NCI-H1436 (cell line): ENCODE results near the gene PIGA.
"Not testable (repeated sequence)": the region's sequence is repeated elsewhere in the genome, so short reads cannot be mapped to it uniquely, and the experiment has no call there.

Source experiments
- DNase-seq: peaks from one replicate; lab custom pipeline; 2025; lab: John Stamatoyannopoulos, UW

PIGA gene

DNA sequence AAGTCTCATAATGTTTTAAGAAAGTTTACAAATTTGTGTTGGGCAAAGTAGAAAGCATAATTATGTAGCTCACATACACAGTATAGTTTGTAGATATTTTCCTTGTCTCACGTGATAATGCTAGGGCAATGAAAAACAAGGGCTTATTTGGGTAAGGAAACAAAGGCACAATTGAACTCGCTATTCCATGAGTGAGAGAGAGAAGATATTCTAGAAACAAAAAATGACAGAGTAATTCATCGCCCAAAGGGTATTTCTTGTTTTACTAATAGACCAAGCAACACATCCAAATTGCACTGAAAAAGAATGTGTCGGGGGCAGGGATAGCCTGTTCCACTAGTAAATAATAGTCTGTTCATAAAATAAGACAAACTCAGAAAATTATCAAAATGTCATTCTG, 16.2 kb downstream of the PIGA start:
- no peak for DNase-seq

DNA sequence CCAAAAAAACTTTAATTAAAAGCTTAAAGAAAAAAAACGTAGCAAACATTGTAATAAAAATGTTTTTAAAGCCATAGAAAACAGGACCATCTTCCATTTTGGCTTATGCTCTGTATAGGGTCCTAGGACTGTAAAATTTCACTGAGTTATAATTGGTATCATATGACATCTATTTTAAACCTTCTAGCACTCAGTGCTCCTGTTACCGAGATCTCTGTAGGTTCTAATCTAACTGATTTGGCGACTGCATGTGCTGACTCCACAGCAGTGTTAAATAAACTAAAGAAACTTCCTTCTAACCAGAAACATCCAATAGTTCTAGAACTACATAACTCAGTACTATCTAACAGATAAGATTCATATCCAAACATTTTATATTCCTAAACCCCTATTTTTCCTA, 19.8 kb downstream of the PIGA start, which contains the start of gene ASB11:
Gene ASB11, minus strand, starts transcription at position 132 of the 400 bp plus-strand sequence. Its CDS starts 35 bp downstream, at position 97.
- no peak for DNase-seq

DNA sequence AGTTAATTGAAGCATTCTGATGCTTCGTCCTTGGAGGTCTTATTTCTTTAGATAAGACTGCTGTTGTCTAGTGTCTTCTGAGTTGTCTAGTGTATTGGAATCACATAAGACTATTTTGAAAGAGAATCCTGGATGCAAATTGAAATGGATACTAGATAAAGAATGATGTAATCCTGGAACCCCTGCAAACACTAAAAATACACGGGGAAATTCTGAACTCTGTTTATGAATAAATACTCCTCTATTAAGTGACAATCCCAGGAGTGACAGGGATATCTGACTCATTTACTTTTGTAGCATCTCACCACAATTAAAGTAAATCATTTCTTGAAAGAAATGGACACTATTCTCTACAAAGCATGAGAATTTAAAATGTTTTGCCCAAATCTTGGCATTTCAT, 20.9 kb downstream of the PIGA start:
- no peak for DNase-seq

GRCh38 chrX:15311119-15311518, 24.2 kb downstream of the PIGA start:
- DNase-seq = no peak

GRCh38 chrX:15310117-15310516, 25.2 kb downstream of the PIGA start:
- DNase-seq = peak; percentile 42

DNA sequence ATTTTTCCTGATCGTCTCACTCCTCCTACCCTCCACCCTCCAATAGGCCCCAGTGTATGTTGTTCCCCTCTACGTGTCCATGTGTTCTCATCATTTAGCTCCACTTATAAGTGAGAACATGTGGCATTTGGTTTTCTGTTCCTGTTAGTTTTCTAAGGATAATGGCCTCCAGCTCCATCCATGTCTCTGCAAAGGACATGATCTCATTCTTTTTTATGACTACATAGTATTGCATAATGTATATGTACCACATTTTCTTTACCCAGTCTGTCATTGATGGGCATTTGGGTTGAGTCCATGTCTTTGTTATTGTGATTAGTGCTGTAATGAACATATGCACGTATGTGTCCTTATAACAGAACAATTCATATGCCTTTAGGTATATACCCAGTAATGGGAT, 29.4 kb downstream of the PIGA start:
- DNase-seq = not testable (repeated sequence)

DNA sequence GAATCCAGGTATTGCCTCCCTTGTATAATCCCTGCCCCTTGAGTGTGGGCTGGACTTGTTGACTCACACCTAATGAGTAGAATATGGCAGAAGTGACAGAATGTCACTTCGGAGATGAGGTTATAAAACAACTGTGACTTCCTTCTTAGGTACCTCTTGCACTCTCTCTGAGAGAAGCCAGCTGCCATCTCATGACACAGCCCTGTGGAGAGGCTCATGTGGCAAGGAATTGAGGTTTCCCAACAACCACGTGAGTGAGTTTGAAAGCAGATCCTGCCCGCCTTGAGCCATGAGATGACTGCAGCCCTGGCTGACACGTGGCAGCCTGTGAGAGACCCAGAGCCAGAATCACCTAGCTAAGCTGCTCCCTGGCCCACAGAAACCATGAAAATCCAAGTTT, 33.4 kb downstream of the PIGA start:
- no peak for DNase-seq

- no peak for DNase-seq
Observed at GRCh38 chrX:15299941-15300851, 35.1 kb downstream of the PIGA start.

- no peak for DNase-seq
Observed at GRCh38 chrX:15298780-15299179, 36.5 kb downstream of the PIGA start.

GRCh38 chrX:15298201-15298600, 37.1 kb downstream of the PIGA start:
- DNase-seq = no peak

GRCh38 chrX:15293451-15293850, 41.9 kb downstream of the PIGA start:
- DNase-seq = no peak

GRCh38 chrX:15292861-15293260, 42.5 kb downstream of the PIGA start:
- DNase-seq = no peak

GRCh38 chrX:15277604-15278003, 57.7 kb downstream of the PIGA start:
- DNase-seq = no peak

- DNase-seq = no peak
Observed at GRCh38 chrX:15274946-15275345, 60.4 kb downstream of the PIGA start.

DNA sequence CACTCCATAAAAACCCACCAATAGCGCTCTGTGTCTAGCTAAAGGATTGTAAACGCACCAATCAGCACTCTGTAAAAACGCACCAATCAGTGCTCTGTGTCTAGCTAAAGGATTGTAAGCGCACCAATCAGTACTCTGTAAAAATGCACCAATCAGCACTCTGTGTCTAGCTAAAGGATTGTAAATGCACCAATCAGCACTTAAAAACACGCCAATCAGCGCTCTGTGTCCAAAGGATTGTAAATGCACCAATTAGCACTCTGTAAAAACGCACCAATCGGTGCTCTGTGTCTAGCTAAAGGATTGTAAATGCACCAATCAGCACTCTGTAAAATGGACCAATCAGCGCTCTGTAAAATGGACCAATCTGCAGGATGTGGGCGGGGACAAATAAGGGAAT, 62.0 kb downstream of the PIGA start:
- DNase-seq = not testable (repeated sequence)

GRCh38 chrX:15271757-15272156, 63.6 kb downstream of the PIGA start:
- no peak for DNase-seq

DNA sequence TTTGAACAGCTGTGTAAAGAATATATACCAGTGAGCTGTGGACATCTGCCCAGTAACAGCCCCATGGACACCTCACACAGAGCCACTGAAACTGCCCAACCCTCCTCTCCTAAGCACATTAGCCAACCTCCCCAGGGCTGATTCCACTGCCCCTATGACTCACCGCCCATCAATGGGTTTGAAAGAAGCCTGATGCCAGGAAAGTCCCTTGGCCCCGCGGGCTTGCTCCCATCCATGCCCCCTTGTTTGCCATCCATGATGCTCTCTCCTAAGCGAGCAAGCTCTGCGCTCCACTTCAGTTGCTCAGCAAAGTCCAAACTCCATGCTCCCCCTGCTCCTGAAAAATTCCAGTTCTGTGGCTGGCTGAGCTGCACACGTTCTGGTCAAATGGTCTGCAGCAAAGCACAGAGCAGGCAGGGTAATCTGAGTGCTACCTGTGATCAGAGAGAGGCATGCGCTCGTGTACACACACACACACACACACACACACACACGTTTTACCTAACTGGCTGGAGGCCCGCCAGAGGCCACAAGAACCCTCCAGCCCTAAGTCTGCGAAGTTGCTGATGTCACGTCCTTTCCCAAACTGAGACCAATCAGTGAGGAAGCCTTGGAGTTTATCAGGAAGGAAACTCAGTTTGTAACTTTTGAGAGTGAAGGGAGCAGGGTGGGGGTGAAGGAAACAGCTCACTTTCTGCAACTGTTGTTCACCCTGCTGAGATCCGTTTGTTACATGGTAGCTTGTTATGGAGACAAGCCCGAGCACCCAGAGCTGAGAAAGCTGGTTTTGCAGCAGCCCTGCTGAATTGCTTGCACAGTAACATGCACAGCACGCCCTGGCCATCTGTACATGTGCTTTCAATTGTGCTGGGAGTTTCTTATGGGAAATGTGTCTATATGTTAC, 65.5 kb downstream of the PIGA start, which contains the start of gene ASB9:
Gene ASB9, minus strand, starts transcription at position 466 of the 904 bp plus-strand sequence. Its CDS starts 209 bp downstream, at position 257.
- DNase-seq = no peak
